Activated gamma-delta T cell (primary cell): ENCODE data around the gene RNF144B.

ENCODE experiments used
- DNase-seq: peaks from one replicate; lab custom pipeline; 2025; lab: John Stamatoyannopoulos, UW

Gene RNF144B

GRCh38 chr6:18488526-18489270, 101.5 kb downstream of the RNF144B start:
- DNase-seq = no peak

DNA sequence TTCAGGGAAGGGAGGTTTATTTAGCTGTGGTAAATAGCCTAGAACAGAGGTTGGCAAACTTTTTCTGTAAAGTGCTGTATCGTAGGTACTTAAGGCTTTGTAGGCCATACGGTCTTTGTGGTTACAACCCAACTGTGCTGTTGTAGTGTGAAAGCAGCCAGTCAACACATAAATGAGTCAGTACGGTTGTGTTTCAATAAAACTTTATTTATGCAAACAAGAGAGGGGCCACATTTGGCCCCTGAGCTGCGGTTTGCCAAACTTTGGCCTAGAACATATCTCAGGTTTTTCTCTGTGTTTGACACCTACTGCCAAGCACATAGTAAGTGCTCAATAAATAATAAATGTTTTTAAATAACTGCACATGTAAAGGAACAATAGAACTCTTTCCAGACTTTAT, 102.2 kb downstream of the RNF144B start:
- no peak for DNase-seq

- no peak for DNase-seq
These were observed 104.3 kb downstream of the RNF144B start for GRCh38 chr6:18491308-18492045.

DNA sequence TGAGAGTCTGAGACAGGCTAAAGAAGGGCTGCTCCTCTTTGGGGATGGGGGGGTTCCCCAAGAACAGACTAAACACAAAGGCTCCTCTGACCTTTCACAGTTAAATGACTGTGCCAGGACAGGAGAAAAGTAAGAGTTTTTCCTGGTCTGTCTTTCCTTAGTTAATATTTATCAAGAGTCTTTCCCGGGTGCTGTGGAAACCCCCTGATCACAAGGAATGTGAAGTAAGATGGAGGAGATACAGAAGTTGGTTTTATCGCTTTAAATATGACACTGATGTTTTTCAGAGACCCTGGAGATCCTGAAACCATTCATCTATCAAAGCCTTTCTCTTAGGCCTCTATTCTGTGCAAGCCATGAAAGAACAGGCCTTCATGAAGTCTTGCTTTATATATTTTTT, 105.8 kb downstream of the RNF144B start:
- DNase-seq = no peak

- DNase-seq = no peak
These were observed 106.3 kb downstream of the RNF144B start for GRCh38 chr6:18493382-18493891.

DNA sequence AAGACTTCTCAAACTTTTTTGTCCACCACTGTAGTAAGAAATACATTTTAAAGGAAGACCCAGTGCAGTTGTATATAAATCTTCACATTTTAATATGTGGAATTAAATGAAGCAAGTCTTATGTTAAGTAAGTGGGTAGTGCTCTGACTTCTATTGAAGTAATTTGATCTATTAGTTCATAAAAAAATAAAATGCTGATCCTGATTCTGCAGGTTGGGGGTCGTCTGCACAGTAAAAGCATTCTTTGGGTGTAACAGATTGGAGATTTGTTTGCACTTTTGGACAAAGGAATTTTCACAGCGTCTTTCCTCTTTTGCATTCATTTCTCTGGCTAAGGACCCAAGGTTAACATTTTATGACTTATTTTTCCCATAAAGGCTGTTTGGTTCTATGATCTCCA, 106.8 kb downstream of the RNF144B start:
- no peak for DNase-seq

GRCh38 chr6:18495236-18495635, 108.1 kb downstream of the RNF144B start:
- DNase-seq = no peak

GRCh38 chr6:18496462-18496861, 109.3 kb downstream of the RNF144B start:
- no peak for DNase-seq

DNA sequence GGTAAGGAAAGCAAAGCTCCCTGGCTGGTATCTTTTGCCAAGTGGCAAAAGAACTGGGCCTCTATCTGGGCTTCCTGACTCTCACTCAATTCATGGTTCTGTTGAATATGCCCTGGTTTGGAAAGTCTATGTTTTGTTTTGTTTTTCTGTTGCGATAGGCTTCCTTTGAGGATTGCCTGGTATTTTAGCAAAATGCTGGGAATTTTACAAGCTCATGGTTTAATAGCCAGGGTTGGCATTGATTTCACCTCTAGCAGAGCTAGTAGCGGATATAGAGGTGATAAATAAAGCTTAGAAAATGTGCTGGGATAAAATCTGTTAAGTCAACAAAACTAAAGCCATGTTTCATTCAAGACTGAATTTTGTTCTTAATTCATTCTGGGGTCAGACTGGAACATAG, 109.9 kb downstream of the RNF144B start:
- DNase-seq = no peak

DNA sequence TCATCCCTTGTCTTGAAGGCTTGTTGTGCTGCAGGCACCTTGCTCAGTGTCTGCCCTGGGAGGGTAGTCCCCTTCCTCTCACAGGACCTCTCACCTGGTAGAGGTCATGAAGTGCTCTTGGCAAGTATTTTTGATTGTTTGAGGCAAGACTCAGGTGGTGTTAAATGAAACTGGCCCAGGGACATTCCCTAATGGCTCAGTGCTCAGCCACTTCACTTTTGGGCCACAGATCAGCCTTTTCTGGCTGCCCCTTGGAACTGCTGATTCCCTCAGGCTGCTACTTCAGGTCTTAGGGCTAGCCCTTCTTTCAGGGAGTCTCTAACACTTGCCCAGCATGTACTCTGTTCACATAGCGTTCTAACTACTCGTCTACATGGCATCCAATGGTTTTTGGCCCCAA, 111.3 kb downstream of the RNF144B start:
- DNase-seq = no peak

DNA sequence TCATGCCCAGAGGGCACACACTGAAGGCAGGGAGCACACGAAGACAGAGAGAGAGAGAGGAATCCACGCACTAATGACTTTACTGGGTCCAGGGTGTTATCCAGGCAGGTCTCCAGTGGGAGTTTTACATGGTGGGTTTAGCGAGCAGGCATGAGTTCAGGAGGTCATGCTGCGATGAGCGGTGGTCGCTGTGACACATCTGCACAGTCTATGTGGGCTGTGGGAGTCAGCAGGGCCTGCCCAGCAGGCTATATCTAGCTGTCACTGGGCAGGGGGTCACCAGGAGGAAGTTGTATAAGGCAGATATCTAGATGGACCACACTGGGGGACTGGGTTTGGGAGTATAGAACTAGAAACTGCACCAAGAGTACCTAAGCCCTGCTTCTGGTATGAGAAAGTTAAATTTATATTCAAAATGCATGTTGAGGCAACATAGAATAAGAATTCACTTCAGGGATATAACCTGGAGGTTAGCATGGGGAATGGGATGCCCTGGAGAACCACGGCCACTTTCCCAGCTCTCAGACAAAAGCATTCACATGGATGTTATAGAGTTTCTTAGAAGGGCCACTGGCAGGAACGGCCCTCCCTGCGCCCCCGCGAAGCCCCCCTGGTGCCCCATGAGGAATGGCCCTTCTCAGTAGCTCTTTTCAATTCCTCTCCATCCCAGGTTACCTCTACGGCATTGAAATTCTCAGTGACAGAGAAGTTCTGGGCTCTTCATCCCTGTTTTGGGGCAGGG, 113.9 kb downstream of the RNF144B start:
- DNase-seq = no peak

DNA sequence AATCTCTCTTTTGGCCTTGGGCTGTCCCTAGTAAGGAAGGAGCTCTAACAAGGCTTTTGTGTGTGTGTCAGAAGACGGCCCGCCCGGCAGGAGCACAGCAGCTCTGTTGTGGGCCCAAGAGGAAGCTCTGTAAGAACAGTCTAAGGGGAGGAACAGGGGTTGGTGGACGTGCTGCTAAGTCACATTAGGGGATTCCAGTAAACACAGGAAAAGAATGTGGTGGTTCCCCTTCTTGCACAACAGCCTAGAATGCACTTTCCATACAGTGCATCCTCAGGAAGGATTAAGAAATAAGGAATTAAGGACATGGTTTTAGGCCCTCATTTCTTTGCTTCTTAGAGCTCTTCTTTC, 114.5 kb downstream of the RNF144B start:
- DNase-seq = no peak

DNA sequence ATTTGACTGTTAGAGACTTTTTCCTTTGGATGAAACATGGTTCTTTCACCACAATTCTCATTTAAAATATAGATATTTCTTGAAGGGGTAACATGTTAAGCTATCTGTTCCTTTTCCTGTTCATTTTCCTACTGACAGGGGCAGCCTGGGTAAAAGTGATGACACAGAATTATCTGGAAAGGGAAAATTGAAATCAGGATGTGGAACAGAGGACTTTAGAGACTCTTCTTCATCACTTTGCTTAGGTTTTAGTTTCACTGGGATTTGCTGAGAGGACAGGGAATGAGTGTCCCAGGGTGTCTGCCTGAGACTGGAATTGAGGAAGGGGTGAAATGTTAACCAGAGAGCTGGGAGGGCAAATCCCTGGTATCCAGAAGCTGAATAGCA, 116.0 kb downstream of the RNF144B start:
- DNase-seq = no peak

GRCh38 chr6:18503593-18504231, 116.6 kb downstream of the RNF144B start:
- no peak for DNase-seq

DNA sequence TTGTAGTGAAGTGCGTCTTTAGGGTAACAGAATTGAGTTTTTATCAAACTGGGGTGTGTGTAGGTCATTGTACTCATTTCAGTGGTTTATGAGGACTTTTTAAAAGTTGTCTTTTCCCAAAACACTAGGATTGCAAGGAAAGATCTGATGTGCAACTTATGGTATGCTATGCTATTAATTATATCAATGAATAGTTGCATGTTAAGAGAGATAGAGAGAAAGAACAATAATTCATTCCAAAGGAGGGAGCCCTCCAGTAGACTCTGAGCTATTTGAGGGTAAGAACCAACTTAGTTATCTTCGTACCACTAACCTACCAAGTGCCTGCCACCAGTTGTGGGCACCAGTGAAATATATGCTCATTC, 117.1 kb downstream of the RNF144B start:
- DNase-seq = no peak

DNA sequence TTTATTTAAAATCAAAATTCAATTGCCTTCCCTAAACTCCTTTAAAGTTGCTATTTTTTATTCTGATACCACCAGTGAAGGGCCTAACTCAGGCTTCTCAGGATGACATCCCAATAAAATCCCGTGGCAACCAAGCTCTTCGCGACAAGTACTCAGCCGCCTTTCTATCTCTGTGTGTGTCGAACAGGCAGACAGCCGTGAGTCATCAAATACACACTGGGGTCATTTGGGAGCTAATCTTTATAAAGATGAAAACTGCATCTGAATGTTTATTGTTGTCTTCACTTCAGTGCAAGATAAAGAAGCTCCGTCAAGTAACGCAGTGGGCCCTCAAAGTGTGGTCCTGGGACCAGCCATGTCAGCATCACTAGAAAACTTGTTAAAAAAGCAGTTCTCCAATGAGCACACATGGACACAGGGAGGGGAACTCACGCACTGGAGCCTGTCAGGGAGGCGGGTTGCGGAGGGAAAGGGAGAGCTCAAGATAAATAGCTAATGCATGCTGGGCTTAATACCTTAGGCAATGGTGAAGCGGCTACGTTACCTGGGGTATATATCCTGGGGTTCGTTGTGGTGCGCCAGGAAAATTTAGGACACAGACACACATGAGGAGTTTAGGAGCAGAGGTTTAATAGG, 119.3 kb downstream of the RNF144B start:
- DNase-seq = no peak

GRCh38 chr6:18507018-18507415, 119.9 kb downstream of the RNF144B start:
- no peak for DNase-seq

DNA sequence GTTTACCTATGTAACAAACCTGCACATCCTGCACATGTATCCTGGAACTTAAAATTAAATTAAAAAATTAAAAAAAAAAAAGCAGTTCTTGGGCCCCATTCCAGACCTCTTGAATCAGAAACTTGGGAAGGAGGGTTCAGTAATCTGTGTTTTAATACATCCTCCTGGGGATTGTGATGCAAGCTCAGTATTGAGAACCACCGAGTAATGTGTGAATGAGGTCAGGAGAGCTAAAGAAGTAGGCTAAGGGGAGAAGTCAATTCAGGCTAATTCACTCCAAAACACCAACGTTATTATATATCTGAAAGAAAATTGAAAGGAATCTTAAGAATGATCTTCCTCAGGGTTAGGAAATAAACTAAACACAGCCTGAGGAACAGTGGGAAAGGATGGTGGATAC, 120.4 kb downstream of the RNF144B start:
- DNase-seq = no peak

DNA sequence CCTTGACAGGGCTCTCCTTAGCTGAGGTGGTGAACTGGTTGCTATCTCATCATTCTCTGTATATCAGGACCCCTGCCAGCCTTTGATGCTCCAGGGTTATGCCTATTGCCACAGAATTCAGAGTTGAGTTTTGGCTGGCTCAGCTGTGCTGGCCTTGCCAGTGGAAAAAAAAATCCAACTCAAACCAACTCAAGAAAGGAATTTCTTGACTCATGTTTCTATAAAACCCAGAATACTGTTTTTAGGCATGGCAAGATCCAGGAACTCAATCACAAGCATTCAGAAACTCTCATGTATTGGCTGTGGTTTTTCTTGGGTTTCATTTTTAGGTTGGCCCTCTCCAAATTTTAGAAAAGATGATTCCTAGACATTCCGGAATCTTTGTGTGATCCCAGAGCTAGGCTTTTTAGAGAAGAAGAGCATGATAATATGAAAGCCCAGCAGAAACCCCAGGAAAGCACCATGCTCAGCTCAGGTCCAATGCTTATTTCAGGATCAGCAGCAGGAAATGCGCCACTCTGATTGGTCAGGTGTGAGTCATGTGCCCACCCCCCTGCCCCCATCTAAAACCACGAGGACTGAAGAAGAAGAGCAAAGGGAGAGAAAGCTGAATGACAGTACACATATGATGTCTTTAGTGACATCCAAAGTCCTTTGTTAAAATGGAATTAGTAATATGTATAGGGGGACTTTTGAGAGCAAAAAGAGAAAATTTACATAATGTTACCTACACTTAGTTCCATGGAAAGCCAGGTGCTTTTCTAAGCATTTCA, 122.9 kb downstream of the RNF144B start:
- DNase-seq = no peak

DNA sequence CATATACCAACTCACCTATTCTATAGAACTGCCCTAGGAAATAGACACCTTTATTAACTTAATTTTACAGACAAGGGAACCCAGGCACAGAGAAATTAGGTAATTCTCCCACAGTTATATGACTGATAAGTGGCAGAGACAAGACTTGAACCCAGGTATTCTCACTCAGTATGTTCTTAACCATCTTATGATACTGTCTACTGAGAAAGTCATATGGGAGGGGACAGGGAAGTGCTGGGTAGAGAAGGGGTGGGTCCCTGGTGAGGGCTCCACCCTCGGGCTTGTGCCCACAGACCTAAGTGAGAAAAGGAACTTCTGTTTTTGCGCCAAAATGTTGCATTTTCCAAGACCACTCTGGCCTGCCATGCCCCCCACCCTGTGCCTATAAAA, 123.5 kb downstream of the RNF144B start:
- DNase-seq = no peak

DNA sequence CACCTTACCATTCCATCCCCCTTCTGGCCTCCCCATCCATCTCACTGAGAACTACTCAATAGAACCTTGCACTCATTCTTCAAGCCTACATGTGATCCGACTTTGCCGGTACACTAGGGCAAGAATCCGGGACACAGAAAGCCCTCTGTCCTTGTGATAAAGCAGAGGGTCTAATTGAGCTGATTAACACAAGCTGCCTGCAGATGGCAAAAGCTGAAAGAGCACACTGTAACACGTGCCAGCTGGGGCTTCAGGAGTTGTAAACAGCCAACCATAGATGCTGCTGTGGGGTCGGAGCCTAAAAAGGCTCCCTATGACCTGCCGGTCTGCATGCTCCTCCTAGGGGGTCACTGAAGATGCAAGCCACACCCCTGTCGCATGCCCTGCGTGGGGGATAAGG, 124.1 kb downstream of the RNF144B start:
- no peak for DNase-seq
